Gastroesophageal sphincter (tissue), 4 donors: ENCODE measurements around the gene KRTAP10-11. TPM values are rescaled to one million over a fixed set of nuclear protein-coding genes. Genes with fewer than 3 reads are reported as not detected.

Experiments
- ATAC-seq: fragments of 150-250 bp; one replicate; pipeline ENCODE4 v1.9.1; 2016; ENCODE audit warnings: mild to moderate bottlenecking, moderate library complexity
- H3K27ac ChIP-seq, 4 donors: fragments of 200-600 bp; sonication (generic) in 3 of 4; 1 replicate in 3 of 4; 2 replicates in 1 of 4; pipeline ENCODE4 v1.5.1; 2016 to 2019
- H3K27me3 ChIP-seq: fragments of 200-600 bp; sonication (generic); one replicate; pipeline ENCODE4 v1.5.1; 2019
- H3K36me3 ChIP-seq, 2 donors: fragments of 200-600 bp; sonication (generic); one replicate each; pipeline ENCODE4 v1.5.1; 2019; ENCODE audit warnings: control low read depth in 1 of 2
- H3K4me1 ChIP-seq, 3 donors: fragments of 200-600 bp; sonication (generic); 1 replicate in 2 of 3; 2 replicates in 1 of 3; pipeline ENCODE4 v1.5.1; 2016 to 2019; ENCODE audit warnings: control low read depth in 2 of 3
- H3K4me3 ChIP-seq, 2 donors: fragments of 200-600 bp; sonication (generic); one replicate each; pipeline ENCODE4 v1.5.1; 2019; ENCODE audit warnings: mild to moderate bottlenecking in 1 of 2, moderate library complexity in 1 of 2
- H3K9me3 ChIP-seq, 3 donors: fragments of 200-600 bp; sonication (generic); one replicate each; pipeline ENCODE4 v1.5.1; 2017 to 2019; ENCODE audit warnings: control low read depth in 2 of 3
- CTCF ChIP-seq, 4 experiments: fragments of 200-600 bp in 2 of 4; fragments of 450-650 bp in 2 of 4; sonication (generic) in 1 of 4; IDR thresholded peaks; one replicate each; pipeline ENCODE4 v1.5.1; 2017 to 2019; ENCODE audit warnings: antibody characterized with exemption in 4 of 4, mild to moderate bottlenecking in 2 of 4, moderate library complexity in 2 of 4
- EP300 ChIP-seq: sonication (generic); formaldehyde crosslinking; IDR thresholded peaks from one replicate; pipeline ENCODE4 v1.6.1; 2017; ENCODE audit warnings: antibody characterized with exemption, mild to moderate bottlenecking
- POLR2A ChIP-seq, 2 donors: fragments of 450-650 bp; IDR thresholded peaks; one replicate each; pipeline ENCODE4 v1.6.1; 2017; ENCODE audit warnings: antibody characterized with exemption in 2 of 2, mild to moderate bottlenecking in 2 of 2, moderate library complexity in 1 of 2
- POLR2AphosphoS5 ChIP-seq: sonication (generic); formaldehyde crosslinking; IDR thresholded peaks from one replicate; pipeline ENCODE4 v1.6.1; 2017; ENCODE audit warnings: antibody characterized with exemption
- WGBS, 2 donors: methylation state at CpG; one replicate each; pipeline ENCODE4 v1.1.5; 2018; ENCODE audit warnings: low coverage in 1 of 2; 5-methylcytosine and 5-hydroxymethylcytosine counted together
- total RNA-seq, 4 donors: library from RNA; depleted of rRNA; stranded (reverse); fragments of >200 nt; gene quantifications; one replicate each; pipeline ENCODE4 v1.1.0, GENCODE V29; 2016

Gene KRTAP10-11
- total RNA-seq, 4 donors from 2014 or later: not detected

DNA sequence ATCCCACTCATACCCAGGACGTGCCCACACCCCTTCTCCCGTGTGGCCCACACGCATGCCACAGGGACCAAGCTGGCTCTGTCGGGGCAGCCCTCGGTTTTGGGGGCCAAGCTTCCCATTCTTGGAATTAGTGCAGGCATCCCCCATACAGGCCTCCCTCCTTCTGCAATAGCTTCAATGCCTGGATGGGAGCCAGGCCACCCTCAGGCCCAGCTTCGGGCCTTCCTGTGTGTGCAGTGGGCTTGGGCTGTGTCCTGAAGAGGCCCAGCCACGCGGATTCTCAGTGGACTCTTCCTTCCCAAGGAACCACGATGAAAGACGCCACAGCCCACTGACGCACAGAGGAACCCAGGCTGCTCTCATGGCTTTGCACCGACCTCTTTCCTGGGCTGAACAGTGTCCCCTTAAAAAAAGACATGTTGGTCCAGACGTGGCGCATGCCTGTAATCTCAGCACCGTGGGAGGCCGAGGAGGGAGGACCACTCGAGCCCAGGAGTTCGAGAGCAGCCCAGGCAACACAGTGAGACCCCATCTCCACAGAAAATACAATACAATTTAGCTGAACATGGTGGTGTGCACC is 3.4 kb downstream of the KRTAP10-11 start:
- no peak for TF ChIP-seq EP300
- no peak for TF ChIP-seq POLR2A (IDR thresholded peaks at IDR 0.05)
- TF ChIP-seq POLR2AphosphoS5: no peak
- no peak for TF ChIP-seq CTCF (IDR thresholded peaks at IDR 0.05)
- Histone ChIP-seq H3K4me3 (no peak overlapping the region), H3K27ac (no peak overlapping the region), H3K27me3 (peaks cover 54% of the 10 kb centered on the region), H3K4me1 (no peaks in the 10 kb centered on the region), H3K36me3 (no peaks in the 10 kb centered on the region), H3K9me3 (peaks cover 0 to 12% (median 0%) of the 10 kb centered on the region in 3 donors)
- ATAC-seq: no peak
- WGBS, 2 donors: 66 to 81% methylated on average over 3 to 8 of the region's 18 CpGs

- Histone ChIP-seq H3K27ac (no peak overlapping the region), H3K36me3 (no peaks in the 10 kb centered on the region), H3K4me1 (no peaks in the 10 kb centered on the region), H3K4me3 (no peak overlapping the region), H3K9me3 (peaks cover 0 to 4% (median 0%) of the 10 kb centered on the region in 3 donors), H3K27me3 (peaks cover 56% of the 10 kb centered on the region)
- 88 to 90% methylated on average over 9 to 12 of the region's 20 CpGs for WGBS, 2 donors
- TF ChIP-seq CTCF (IDR thresholded peaks at IDR 0.05) (no peak), POLR2AphosphoS5 (no peak), POLR2A (IDR thresholded peaks at IDR 0.05) (no peak), EP300 (no peak)
- ATAC-seq: no peak
Observed at GRCh38 chr21:44650265-44650972, 4.2 kb downstream of the KRTAP10-11 start.

GRCh38 chr21:44650973-44651675 is 4.9 kb downstream of the KRTAP10-11 start:
- Histone ChIP-seq H3K36me3 (no peaks in the 10 kb centered on the region), H3K9me3 (no peaks in the 10 kb centered on the region), H3K4me1 (no peaks in the 10 kb centered on the region), H3K27ac (no peak overlapping the region), H3K4me3 (no peak overlapping the region), H3K27me3 (peaks cover 55% of the 10 kb centered on the region)
- WGBS, 2 donors: 61 to 100% methylated on average over 2 to 3 of the region's 12 CpGs
- TF ChIP-seq POLR2AphosphoS5 (no peak), CTCF (IDR thresholded peaks at IDR 0.05) (no peak), POLR2A (IDR thresholded peaks at IDR 0.05) (no peak), EP300 (no peak)
- ATAC-seq: no peak

GRCh38 chr21:44653123-44653522 is 6.9 kb downstream of the KRTAP10-11 start:
- Histone ChIP-seq H3K27ac (no peak overlapping the region), H3K27me3 (peaks cover 49% of the 10 kb centered on the region), H3K36me3 (no peaks in the 10 kb centered on the region), H3K4me1 (no peaks in the 10 kb centered on the region), H3K9me3 (peaks cover 0 to 10% (median 0%) of the 10 kb centered on the region in 3 donors), H3K4me3 (no peak overlapping the region)
- ATAC-seq: no peak
- no peak for TF ChIP-seq POLR2A (IDR thresholded peaks at IDR 0.05)
- 39 to 43% methylated on average over 2 to 11 of the region's 14 CpGs for WGBS, 2 donors

GRCh38 chr21:44653656-44654575 is 7.7 kb downstream of the KRTAP10-11 start:
- TF ChIP-seq POLR2A (IDR thresholded peaks at IDR 0.05): no peak
- no peaks in the 10 kb centered on the region for H3K4me1 ChIP-seq
- ATAC-seq: no peak

More at GRCh38 chr21:44653656-44654575, 7.7 kb downstream of the KRTAP10-11 start:
- peaks cover 0 to 10% (median 0%) of the 10 kb centered on the region in 3 donors for H3K9me3 ChIP-seq
- H3K4me3 ChIP-seq: no peak overlapping the region
- no peak overlapping the region for H3K27ac ChIP-seq
- no peaks in the 10 kb centered on the region for H3K36me3 ChIP-seq
- 62 to 78% methylated on average over 4 to 7 of the region's 17 CpGs for WGBS, 2 donors
- peaks cover 49% of the 10 kb centered on the region for H3K27me3 ChIP-seq
